K562 (cell line): Measurements from ENCODE around the gene RMC1. TPM values are rescaled to one million over a fixed set of nuclear protein-coding genes. Genes with fewer than 3 reads are reported as not detected.

ENCODE experiments used
- ATAC-seq: fragments of 200-7000 bp; cut with Tn5 transposase; 3 replicates; pipeline ENCODE4 v1.9.1; 2020; ENCODE audit warnings: moderate library complexity
- BruUV-seq: library from RNA; stranded (reverse); fragments of 400-500 nt; replicated peaks from 2 replicates; lab custom pipeline; 2021; lab: Mats Ljungman, UMichigan
- CTCF ChIA-PET: fragments of 300-600 bp; formaldehyde crosslinking; extraction: SDS; loops from one replicate; lab custom pipeline; 2021; ENCODE audit warnings: low intra/inter-chr PET ratio; lab: Yijun Ruan, JAX
- POLR2A ChIA-PET: fragments of 300-600, 350-650 bp; sonication (Branson Sonifier 250); formaldehyde crosslinking; extraction: SDS; loops from one replicate; lab custom pipeline; 2021; ENCODE audit warnings: antibody characterized with exemption, inconsistent platforms; lab: Yijun Ruan, JAX
- DNase-seq, 4 experiments: peaks; one replicate each; pipeline versions ENCODE4 v3.0.0 to v3.0.0-alpha.2; 2011 to 2018; ENCODE audit warnings: low spot score in 3 of 4, mixed read lengths in 3 of 4; ENCODE audit errors: extremely low read depth in 1 of 4
- FAIRE-seq: peaks from 2 replicates; lab custom pipeline; 2011; peaks lifted over from hg19 to GRCh38; lab: Jason Lieb, UNC
- H2AFZ ChIP-seq: 2 replicates; pipeline ENCODE4 v1.6.0; 2011; ENCODE audit warnings: low read depth, low read length, control low read depth, inconsistent platforms
- H3K27ac ChIP-seq: fragments of 200-600 bp; 3 replicates; pipeline ENCODE4 v1.8.0; 2011; ENCODE audit warnings: low read depth, mild to moderate bottlenecking, control low read depth, inconsistent platforms, low read length, moderate library complexity, mixed read lengths; ENCODE audit errors: extremely low read depth
- H3K27me3 ChIP-seq, 2 experiments: fragments of 300-600 bp in 1 of 2; 2 replicates in 1 of 2; 3 replicates in 1 of 2; pipeline versions ENCODE4 v1.6.0 to v1.8.0; 2011; ENCODE audit warnings: inconsistent platforms in 2 of 2, low read length in 2 of 2, mild to moderate bottlenecking in 1 of 2, mixed read lengths in 1 of 2, moderate library complexity in 1 of 2; ENCODE audit not compliant: control insufficient read depth in 2 of 2, insufficient read depth in 2 of 2
- H3K36me3 ChIP-seq: fragments of 300-600 bp; 3 replicates; pipeline ENCODE4 v1.8.0; 2011; ENCODE audit warnings: mild to moderate bottlenecking, low read length, inconsistent platforms; ENCODE audit not compliant: control insufficient read depth, insufficient read depth
- H3K4me1 ChIP-seq, 2 experiments: fragments of 200-600 bp in 1 of 2; replicated peaks in 1 of 2; 2 replicates in 1 of 2; 3 replicates in 1 of 2; pipeline versions ENCODE4 v1.5.1 to v1.8.0; 2011; ENCODE audit warnings: inconsistent platforms in 2 of 2, low read length in 2 of 2, mild to moderate bottlenecking in 1 of 2, mixed read lengths in 1 of 2, moderate library complexity in 1 of 2; ENCODE audit not compliant: control insufficient read depth in 2 of 2, insufficient read depth in 2 of 2
- H3K4me2 ChIP-seq: 2 replicates; pipeline ENCODE4 v1.6.1; 2011; ENCODE audit warnings: low read length, control low read depth, inconsistent platforms, mixed read lengths; ENCODE audit not compliant: insufficient read depth
- H3K4me3 ChIP-seq: fragments of 200-600 bp; sonication (generic), shearing (Covaris generic); 2 replicates; pipeline ENCODE4 v1.5.1; 2016; ENCODE audit warnings: control low read depth, inconsistent platforms
- H3K79me2 ChIP-seq: fragments of 200-600 bp; 3 replicates; pipeline ENCODE4 v1.8.0; 2011; ENCODE audit warnings: low read length, inconsistent platforms; ENCODE audit not compliant: control insufficient read depth, insufficient read depth
- H3K9ac ChIP-seq, 2 experiments: 2 replicates each; pipeline versions ENCODE4 v1.6.0 to v1.6.1; 2011; ENCODE audit warnings: low read depth in 2 of 2, low read length in 2 of 2, control low read depth in 1 of 2, inconsistent platforms in 1 of 2, mild to moderate bottlenecking in 1 of 2, mixed read lengths in 1 of 2; ENCODE audit not compliant: insufficient read depth in 1 of 2
- H3K9me1 ChIP-seq: one replicate; pipeline ENCODE4 v1.6.0; 2011; ENCODE audit warnings: inconsistent platforms, mild to moderate bottlenecking, low read length, moderate library complexity; ENCODE audit not compliant: control insufficient read depth, insufficient read depth
- H3K9me3 ChIP-seq: replicated peaks from 2 replicates; pipeline ENCODE4 v1.5.1; 2011; ENCODE audit warnings: low read depth, low read length, inconsistent platforms; ENCODE audit not compliant: control insufficient read depth, insufficient read depth
- H4K20me1 ChIP-seq: replicated peaks from 2 replicates; pipeline ENCODE4 v1.6.1; 2011; ENCODE audit warnings: low read length, inconsistent platforms, mixed read lengths; ENCODE audit not compliant: control insufficient read depth, insufficient read depth
- ETV1 ChIP-seq: fragments of 450-650 bp; conservative IDR thresholded peaks from 2 replicates; pipeline ENCODE4 v1.6.1; 2016; ENCODE audit warnings: missing genetic modification characterization, control low read depth, low read depth, missing compliant biosample characterization
- HCFC1 ChIP-seq: IDR thresholded peaks from 2 replicates; pipeline ENCODE4 v1.6.1; 2012; ENCODE audit warnings: low read depth, low read length, improper control_type of control experiment
- ILF3 ChIP-seq: fragments of 450-650 bp; IDR thresholded peaks from 2 replicates; pipeline ENCODE4 v1.6.1; 2018; ENCODE audit warnings: antibody characterized with exemption, mild to moderate bottlenecking, moderate library complexity, borderline replicate concordance
- NCOA1 ChIP-seq: fragments of 450-650 bp; IDR thresholded peaks from 2 replicates; pipeline ENCODE4 v1.6.1; 2016; ENCODE audit warnings: low read depth
- NFYB ChIP-seq: IDR thresholded peaks from 2 replicates; pipeline ENCODE4 v1.6.1; 2011; ENCODE audit warnings: mild to moderate bottlenecking, moderate library complexity; ENCODE audit not compliant: insufficient read length; ENCODE audit errors: extremely low read depth
- PURB ChIP-seq: sonication (generic); formaldehyde crosslinking; IDR thresholded peaks from 2 replicates; pipeline ENCODE4 v1.9.0; 2021; ENCODE audit warnings: low read depth, mild to moderate bottlenecking, missing genetic modification reagents
- SAFB2 ChIP-seq: fragments of 200-400 bp; formaldehyde crosslinking; IDR thresholded peaks from 2 replicates; pipeline ENCODE4 v1.6.1; 2018; ENCODE audit warnings: borderline replicate concordance, low read length, low read depth, moderate library complexity; ENCODE audit not compliant: severe bottlenecking
- TAF1 ChIP-seq: IDR thresholded peaks from 2 replicates; pipeline ENCODE4 v1.6.1; 2011; ENCODE audit warnings: mild to moderate bottlenecking, low read length, moderate library complexity; ENCODE audit not compliant: insufficient read depth, control insufficient read depth, severe bottlenecking; ENCODE audit errors: extremely low read depth
- TFAM ChIP-seq: fragments of 250-450 bp; sonication (Bioruptor Pico); conservative IDR thresholded peaks from 2 replicates; pipeline ENCODE4 v1.5.0; 2021; ENCODE audit warnings: mild to moderate bottlenecking, moderate library complexity
- ZFX ChIP-seq: sonication (generic); formaldehyde crosslinking; IDR thresholded peaks from 2 replicates; pipeline ENCODE4 v1.8.0; 2022; ENCODE audit warnings: mild to moderate bottlenecking, missing genetic modification reagents, moderate library complexity
- WGBS: fragments of 100-300 bp; shearing (Covaris generic); methylation state at CpG from one replicate; pipeline ENCODE4 v1.1.6; 2016; ENCODE audit warnings: low coverage, mixed read lengths; ENCODE audit not compliant: insufficient coverage; ENCODE audit errors: missing lambda C conversion rate; 5-methylcytosine and 5-hydroxymethylcytosine counted together
- in situ Hi-C: fragments of 300-500 bp; cut with MboI; formaldehyde crosslinking; loops from 4 replicates; pipeline ENCODE4 v1.15.0; 2018; ENCODE audit warnings: inconsistent platforms, mixed read lengths
- intact Hi-C: fragments of 100-400 bp; cut with micrococcal nuclease; formaldehyde crosslinking; loops from 2 replicates; pipeline ENCODE4 v1.14.2; 2022
- polyA plus RNA-seq, 8 experiments: library from polyadenylated mRNA; depleted of rRNA in 4 of 8; stranded (reverse) in 5 of 8; unstranded in 3 of 8; fragments of >200 nt; fragmentation: Nextera tagmentation in 2 of 8; fragmentation: Illumina TruSeq in 1 of 8; extraction: Ambion mirVana in 2 of 8; extraction: Trizol in 1 of 8; gene quantifications; 2 replicates each; pipeline versions ENCODE4 v1.2.1 to v1.2.3, GENCODE V29; 2011 to 2014; ENCODE audit warnings: inconsistent platforms in 1 of 8, missing spikeins in 1 of 8
- total RNA-seq, 7 experiments: library from RNA; depleted of rRNA in 6 of 7; stranded (reverse); fragments of >200 nt in 6 of 7; fragmentation: Illumina TruSeq in 2 of 7; extraction: Trizol in 2 of 7; gene quantifications; 2 replicates each; pipeline versions ENCODE4 v1.2.1 to v1.2.3, GENCODE V29; 2011 to 2021; ENCODE audit warnings: low replicate concordance in 1 of 7
- TF ChIP-seq, protein P1 (sequence below): IDR thresholded peaks from 2 replicates; pipeline ENCODE4 v1.6.1; 2014; ENCODE audit warnings: antibody characterized with exemption
- TF ChIP-seq, protein P2 (sequence below): fragments of 250-450 bp; sonication (Bioruptor Pico); IDR thresholded peaks from 2 replicates; pipeline ENCODE4 v1.4.0; 2020

The RMC1 gene
- total and polyA plus RNA-seq, 9 of the 15 experiments (the other 6 are each of a cell fraction or from before 2014, with no cell fraction given), result 7.5 to 42.4 (median 35.5) TPM

- Histone ChIP-seq H3K27me3 (no peaks in the 10 kb centered on the region), H3K4me3 (no peak overlapping the region), H2AFZ (no peak overlapping the region), H3K9ac (no peak overlapping the region), H3K36me3 (peaks cover 82% of the 10 kb centered on the region), H3K9me3 (no peaks in the 10 kb centered on the region)
- DNase-seq (no peak), FAIRE-seq (no peak)
- intact Hi-C loops, result no loop called here
- ChIA-PET POLR2A (interaction anchor here (0.7 to 2.0 kb wide), 6 partner anchors 9 to 354 kb away, joined by 3 to 5 read pairs (median 4); no protein-coding TSS in a partner anchor), CTCF (no interaction called here)
- 83% methylated on average over 6 of the region's 6 CpGs for WGBS
- TF ChIP-seq TFAM (CRISPR knock-in tag) (no peak), ILF3 (no peak), NFYB (no peak), NCOA1 (no peak), TAF1 (no peak), ETV1 (tag) (no peak), PURB (CRISPR knock-in tag) (no peak), SAFB2 (no peak), ZFX (CRISPR knock-in tag) (no peak), HCFC1 (no peak)
- TF ChIP-seq, protein P1, sequence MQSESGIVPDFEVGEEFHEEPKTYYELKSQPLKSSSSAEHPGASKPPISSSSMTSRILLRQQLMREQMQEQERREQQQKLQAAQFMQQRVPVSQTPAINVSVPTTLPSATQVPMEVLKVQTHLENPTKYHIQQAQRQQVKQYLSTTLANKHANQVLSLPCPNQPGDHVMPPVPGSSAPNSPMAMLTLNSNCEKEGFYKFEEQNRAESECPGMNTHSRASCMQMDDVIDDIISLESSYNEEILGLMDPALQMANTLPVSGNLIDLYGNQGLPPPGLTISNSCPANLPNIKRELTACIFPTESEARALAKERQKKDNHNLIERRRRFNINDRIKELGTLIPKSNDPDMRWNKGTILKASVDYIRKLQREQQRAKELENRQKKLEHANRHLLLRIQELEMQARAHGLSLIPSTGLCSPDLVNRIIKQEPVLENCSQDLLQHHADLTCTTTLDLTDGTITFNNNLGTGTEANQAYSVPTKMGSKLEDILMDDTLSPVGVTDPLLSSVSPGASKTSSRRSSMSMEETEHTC, result no peak
- TF ChIP-seq, protein P2, sequence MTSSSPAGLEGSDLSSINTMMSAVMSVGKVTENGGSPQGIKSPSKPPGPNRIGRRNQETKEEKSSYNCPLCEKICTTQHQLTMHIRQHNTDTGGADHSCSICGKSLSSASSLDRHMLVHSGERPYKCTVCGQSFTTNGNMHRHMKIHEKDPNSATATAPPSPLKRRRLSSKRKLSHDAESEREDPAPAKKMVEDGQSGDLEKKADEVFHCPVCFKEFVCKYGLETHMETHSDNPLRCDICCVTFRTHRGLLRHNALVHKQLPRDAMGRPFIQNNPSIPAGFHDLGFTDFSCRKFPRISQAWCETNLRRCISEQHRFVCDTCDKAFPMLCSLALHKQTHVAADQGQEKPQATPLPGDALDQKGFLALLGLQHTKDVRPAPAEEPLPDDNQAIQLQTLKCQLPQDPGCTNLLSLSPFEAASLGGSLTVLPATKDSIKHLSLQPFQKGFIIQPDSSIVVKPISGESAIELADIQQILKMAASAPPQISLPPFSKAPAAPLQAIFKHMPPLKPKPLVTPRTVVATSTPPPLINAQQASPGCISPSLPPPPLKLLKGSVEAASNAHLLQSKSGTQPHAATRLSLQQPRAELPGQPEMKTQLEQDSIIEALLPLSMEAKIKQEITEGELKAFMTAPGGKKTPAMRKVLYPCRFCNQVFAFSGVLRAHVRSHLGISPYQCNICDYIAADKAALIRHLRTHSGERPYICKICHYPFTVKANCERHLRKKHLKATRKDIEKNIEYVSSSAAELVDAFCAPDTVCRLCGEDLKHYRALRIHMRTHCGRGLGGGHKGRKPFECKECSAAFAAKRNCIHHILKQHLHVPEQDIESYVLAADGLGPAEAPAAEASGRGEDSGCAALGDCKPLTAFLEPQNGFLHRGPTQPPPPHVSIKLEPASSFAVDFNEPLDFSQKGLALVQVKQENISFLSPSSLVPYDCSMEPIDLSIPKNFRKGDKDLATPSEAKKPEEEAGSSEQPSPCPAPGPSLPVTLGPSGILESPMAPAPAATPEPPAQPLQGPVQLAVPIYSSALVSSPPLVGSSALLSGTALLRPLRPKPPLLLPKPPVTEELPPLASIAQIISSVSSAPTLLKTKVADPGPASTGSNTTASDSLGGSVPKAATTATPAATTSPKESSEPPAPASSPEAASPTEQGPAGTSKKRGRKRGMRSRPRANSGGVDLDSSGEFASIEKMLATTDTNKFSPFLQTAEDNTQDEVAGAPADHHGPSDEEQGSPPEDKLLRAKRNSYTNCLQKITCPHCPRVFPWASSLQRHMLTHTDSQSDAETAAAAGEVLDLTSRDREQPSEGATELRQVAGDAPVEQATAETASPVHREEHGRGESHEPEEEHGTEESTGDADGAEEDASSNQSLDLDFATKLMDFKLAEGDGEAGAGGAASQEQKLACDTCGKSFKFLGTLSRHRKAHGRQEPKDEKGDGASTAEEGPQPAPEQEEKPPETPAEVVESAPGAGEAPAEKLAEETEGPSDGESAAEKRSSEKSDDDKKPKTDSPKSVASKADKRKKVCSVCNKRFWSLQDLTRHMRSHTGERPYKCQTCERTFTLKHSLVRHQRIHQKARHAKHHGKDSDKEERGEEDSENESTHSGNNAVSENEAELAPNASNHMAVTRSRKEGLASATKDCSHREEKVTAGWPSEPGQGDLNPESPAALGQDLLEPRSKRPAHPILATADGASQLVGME (CRISPR knock-in tag), result no peak
- TF ChIP-seq, all 486 proteins: peak for 0
- BruUV-seq, result no TSS peak
- ATAC-seq, result no peak
- Histone ChIP-seq H3K27ac (no peak overlapping the region), H3K4me1 (no peaks in the 10 kb centered on the region), H3K4me2 (no peak overlapping the region), H4K20me1 (no peaks in the 10 kb centered on the region), H3K79me2 (no peaks in the 10 kb centered on the region), H3K9me1 (no peaks in the 10 kb centered on the region)
- in situ Hi-C loops, result no loop called here
Observed at GRCh38 chr18:23553887-23554286, 50.6 kb downstream of the RMC1 start.
